Renal pelvis (tissue), 4 donors: ENCODE results near the gene NSD1. TPM values are rescaled to one million over a fixed set of nuclear protein-coding genes. Genes with fewer than 3 reads are reported as not detected.
"Not testable (repeated sequence)": the region's sequence is repeated elsewhere in the genome, so short reads cannot be mapped to it uniquely, and the experiment has no call there.

Experiments
- DNase-seq: peaks from one replicate; pipeline ENCODE4 v3.0.0-alpha.2; 2013
- polyA plus RNA-seq, 3 donors: library from polyadenylated mRNA; unstranded; fragments of 120-200 nt; gene quantifications; one replicate each; pipeline ENCODE4 v1.2.1, GENCODE V29; 2013; ENCODE audit not compliant: insufficient read length in 3 of 3

Gene NSD1
- polyA plus RNA-seq, 3 donors, result 62.9 to 70.0 (median 68.5) TPM

GRCh38 chr5:177339107-177339638, 205.6 kb downstream of the NSD1 start:
- no peak for DNase-seq

GRCh38 chr5:177343000-177343399, 209.4 kb downstream of the NSD1 start:
- not testable (repeated sequence) for DNase-seq

GRCh38 chr5:177343777-177344176, 210.2 kb downstream of the NSD1 start:
- no peak for DNase-seq

- no peak for DNase-seq
Measured at GRCh38 chr5:177344891-177345290, 211.3 kb downstream of the NSD1 start.

GRCh38 chr5:177346820-177347219, 213.2 kb downstream of the NSD1 start:
- no peak for DNase-seq

- DNase-seq, result no peak
Measured at GRCh38 chr5:177347699-177348098, 214.1 kb downstream of the NSD1 start.

- DNase-seq, result no peak
Measured at GRCh38 chr5:177349362-177349647, 215.7 kb downstream of the NSD1 start.

- DNase-seq, result no peak
Measured at GRCh38 chr5:177349762-177350161, 216.2 kb downstream of the NSD1 start.

Other genes with a start within 250 kb of the NSD1 start
- gene HK3, start 234.4 kb upstream of the NSD1 start, polyA plus RNA-seq, result under 1 TPM; 0.37 to 0.99 (median 0.73) TPM
- gene UIMC1, start 127.0 kb upstream of the NSD1 start, polyA plus RNA-seq, result 10 to 100 TPM; 37.0 to 47.0 (median 38.8) TPM
- 10 to 100 TPM; 21.6 to 33.2 (median 27.5) TPM for gene ZNF346, start 111.1 kb upstream of the NSD1 start, polyA plus RNA-seq
- gene FGFR4, start 46.9 kb upstream of the NSD1 start, polyA plus RNA-seq, result 100 to 1,000 TPM in 2 of 3 donors, 10 to 100 TPM in 1; 87.4 to 103 (median 101) TPM
- 10 to 100 TPM; 30.0 to 33.6 (median 30.9) TPM for gene RAB24, start 169.9 kb downstream of the NSD1 start, polyA plus RNA-seq
- 100 to 1,000 TPM; 109 to 151 (median 127) TPM for gene PRELID1, start 170.0 kb downstream of the NSD1 start, polyA plus RNA-seq
- 10 to 100 TPM; 22.4 to 30.8 (median 26.2) TPM for gene MXD3, start 178.1 kb downstream of the NSD1 start, polyA plus RNA-seq
- 100 to 1,000 TPM; 139 to 165 (median 142) TPM for gene LMAN2, start 217.9 kb downstream of the NSD1 start, polyA plus RNA-seq
- 10 to 100 TPM; 16.3 to 18.9 (median 17.4) TPM for gene RGS14, start 224.2 kb downstream of the NSD1 start, polyA plus RNA-seq